GM23338 (cell line): Measurements from ENCODE around the gene ADAM11. TPM values are rescaled to one million over a fixed set of nuclear protein-coding genes. Genes with fewer than 3 reads are reported as not detected.

Experiments used
- ATAC-seq: fragments of 200-7000 bp; cut with Tn5 transposase; 3 replicates; pipeline ENCODE4 v1.9.1; 2020
- DNase-seq: peaks from one replicate; pipeline ENCODE4 v3.0.0-alpha.2; 2015; ENCODE audit warnings: low spot score
- H2AFZ ChIP-seq: fragments of 200-600 bp; sonication (generic); 2 replicates; pipeline ENCODE4 v1.8.0; 2016; ENCODE audit warnings: antibody characterized with exemption, mild to moderate bottlenecking, moderate library complexity
- H3F3A ChIP-seq: fragments of 200-600 bp; sonication (generic); replicated peaks from 2 replicates; pipeline ENCODE4 v1.8.0; 2017; ENCODE audit warnings: antibody characterized with exemption, mixed run types, low read depth
- H3K27ac ChIP-seq: fragments of 200-600 bp; sonication (generic); 2 replicates; pipeline ENCODE4 v1.6.1; 2016; ENCODE audit warnings: low read depth
- H3K27me3 ChIP-seq: fragments of 200-600 bp; sonication (generic); 2 replicates; pipeline ENCODE4 v1.8.0; 2016; ENCODE audit warnings: mild to moderate bottlenecking, mixed run types, moderate library complexity; ENCODE audit not compliant: insufficient read depth
- H3K36me3 ChIP-seq: fragments of 200-600 bp; sonication (generic); 2 replicates; pipeline ENCODE4 v1.8.0; 2016; ENCODE audit warnings: mild to moderate bottlenecking; ENCODE audit not compliant: insufficient read depth
- H3K4me1 ChIP-seq: fragments of 200-600 bp; sonication (generic); 2 replicates; pipeline ENCODE4 v1.8.0; 2016; ENCODE audit warnings: mild to moderate bottlenecking, moderate library complexity; ENCODE audit not compliant: insufficient read depth
- H3K4me2 ChIP-seq: fragments of 200-600 bp; sonication (generic); 2 replicates; pipeline ENCODE4 v1.7.1; 2017; ENCODE audit warnings: mixed run types
- H3K4me3 ChIP-seq: fragments of 200-600 bp; sonication (generic); 2 replicates; pipeline ENCODE4 v1.6.1; 2016; ENCODE audit warnings: mixed run types
- H3K79me2 ChIP-seq: fragments of 200-600 bp; sonication (generic); replicated peaks from 2 replicates; pipeline ENCODE4 v1.8.0; 2017; ENCODE audit warnings: mild to moderate bottlenecking; ENCODE audit not compliant: insufficient read depth
- H3K9me2 ChIP-seq: fragments of 200-600 bp; sonication (generic); 2 replicates; pipeline ENCODE4 v1.8.0; 2017; ENCODE audit not compliant: insufficient read depth
- H4K20me1 ChIP-seq: fragments of 200-600 bp; sonication (generic); replicated peaks from 2 replicates; pipeline ENCODE4 v1.8.0; 2017; ENCODE audit warnings: mild to moderate bottlenecking; ENCODE audit not compliant: insufficient read depth
- H3K27ac Mint-ChIP-seq: 2 replicates; pipeline ENCODE4 v1.8.0; 2020; ENCODE audit warnings: inconsistent platforms, mild to moderate bottlenecking, moderate library complexity, mixed read lengths
- H3K27me3 Mint-ChIP-seq: 3 replicates; pipeline ENCODE4 v1.8.0; 2022; ENCODE audit warnings: low read depth, mild to moderate bottlenecking, moderate library complexity, mixed read lengths, inconsistent platforms; ENCODE audit not compliant: insufficient read depth, poor library complexity
- H3K36me3 Mint-ChIP-seq: 3 replicates; pipeline ENCODE4 v1.8.0; 2021; ENCODE audit warnings: low read depth, mild to moderate bottlenecking, inconsistent platforms, moderate library complexity, mixed read lengths
- H3K4me1 Mint-ChIP-seq: 3 replicates; pipeline ENCODE4 v1.8.0; 2020; ENCODE audit warnings: mild to moderate bottlenecking, inconsistent platforms, mixed read lengths
- H3K4me3 Mint-ChIP-seq: 3 replicates; pipeline ENCODE4 v1.8.0; 2021; ENCODE audit warnings: moderate library complexity, mild to moderate bottlenecking, inconsistent platforms, mixed read lengths
- H3K9me3 Mint-ChIP-seq: 3 replicates; pipeline ENCODE4 v1.8.0; 2020; ENCODE audit warnings: moderate library complexity, mild to moderate bottlenecking, inconsistent platforms, mixed read lengths
- EZH2phosphoT487 ChIP-seq: fragments of 200-600 bp; sonication (generic); IDR thresholded peaks from one replicate; pipeline ENCODE4 v1.8.1; 2018; ENCODE audit warnings: antibody characterized with exemption; ENCODE audit not compliant: unreplicated experiment
- NANOG ChIP-seq: IDR thresholded peaks from 2 replicates; pipeline ENCODE4 v1.6.1; 2016; ENCODE audit warnings: antibody characterized with exemption, borderline replicate concordance
- POLR2AphosphoS5 ChIP-seq: IDR thresholded peaks from 2 replicates; pipeline ENCODE4 v1.6.1; 2016; ENCODE audit warnings: antibody characterized with exemption, low read depth
- STAT1 ChIP-seq: IDR thresholded peaks from one replicate; pipeline ENCODE4 v1.6.1; 2016; ENCODE audit warnings: antibody characterized with exemption; ENCODE audit not compliant: unreplicated experiment
- ZNF331 ChIP-seq: fragments of 250-450 bp; sonication (Bioruptor Pico); IDR thresholded peaks from 2 replicates; pipeline ENCODE4 v1.5.0; 2020; ENCODE audit warnings: low read depth, mild to moderate bottlenecking, moderate library complexity
- ZNF462 ChIP-seq: fragments of 250-450 bp; sonication (Bioruptor Pico); IDR thresholded peaks from 2 replicates; pipeline ENCODE4 v1.5.0; 2020; ENCODE audit warnings: mild to moderate bottlenecking, moderate library complexity
- polyA plus RNA-seq: library from polyadenylated mRNA; unstranded; fragments of >200 nt; fragmentation: Nextera tagmentation; extraction: Ambion mirVana; gene quantifications from 2 replicates; pipeline ENCODE4 v1.2.1, GENCODE V29; 2016
- total RNA-seq: library from RNA; depleted of rRNA; stranded (reverse); fragments of >200 nt; shearing (Covaris generic); gene quantifications from 2 replicates; pipeline ENCODE4 v1.2.3, GENCODE V29; 2014

Gene ADAM11
- total and polyA plus RNA-seq, 2 experiments from 2014 or later = 0.55 to 4.7 TPM

GRCh38 chr17:44767493-44767892, 8.7 kb downstream of the ADAM11 start:
- no peaks in the 10 kb centered on the region; the same call in 1 of the 2 replicates for H3F3A ChIP-seq
- H4K20me1 ChIP-seq = no peaks in the 10 kb centered on the region
- H3K4me3 ChIP-seq = no peak overlapping the region
- no peaks in the 10 kb centered on the region for H3K79me2 ChIP-seq
- H3K27ac ChIP-seq = no peak overlapping the region
- H3K36me3 ChIP-seq = no peaks in the 10 kb centered on the region
- no peaks in the 10 kb centered on the region for H3K9me3 Mint-ChIP-seq
- peaks cover 19% of the 10 kb centered on the region for H3K27me3 Mint-ChIP-seq
- DNase-seq = no peak
- H3K4me1 Mint-ChIP-seq = peaks cover 15% of the 10 kb centered on the region
- H3K9me2 ChIP-seq = no peaks in the 10 kb centered on the region
- TF ChIP-seq NANOG (no peak), EZH2phosphoT487 (no peak), STAT1 (no peak), POLR2AphosphoS5 (no peak), ZNF462 (no peak)
- no peaks in the 10 kb centered on the region for H3K36me3 Mint-ChIP-seq
- peak; percentile 14; the same call in 2 of the 3 replicates for ATAC-seq
- peaks cover 4% of the 10 kb centered on the region; the same call in 1 of the 2 replicates for H3K4me1 ChIP-seq
- no peaks in the 10 kb centered on the region for H3K27me3 ChIP-seq
- no peak overlapping the region for H3K4me2 ChIP-seq
- H3K27ac Mint-ChIP-seq = no peak overlapping the region
- no peak overlapping the region for H3K4me3 Mint-ChIP-seq
- H2AFZ ChIP-seq = no peak overlapping the region

- H3K36me3 Mint-ChIP-seq = no peaks in the 10 kb centered on the region
- H3K27me3 Mint-ChIP-seq = peaks cover 19% of the 10 kb centered on the region
- no peaks in the 10 kb centered on the region for H3K27me3 ChIP-seq
- DNase-seq (no peak), ATAC-seq (no peak)
- H3K9me2 ChIP-seq = no peaks in the 10 kb centered on the region
- H3K79me2 ChIP-seq = no peaks in the 10 kb centered on the region
- no peak overlapping the region for H3K27ac Mint-ChIP-seq
- TF ChIP-seq STAT1 (no peak), ZNF331 (no peak)
- no peak overlapping the region for H2AFZ ChIP-seq
- no peaks in the 10 kb centered on the region for H3F3A ChIP-seq
- 0 out of 2 replicates have a peak, but pooled peaks cover 3% of the 10 kb centered on the region for H4K20me1 ChIP-seq
- no peak overlapping the region for H3K4me3 ChIP-seq
- no peak overlapping the region for H3K4me2 ChIP-seq
- no peaks in the 10 kb centered on the region for H3K36me3 ChIP-seq
- H3K4me1 Mint-ChIP-seq = peaks cover 15% of the 10 kb centered on the region
- no peak overlapping the region for H3K27ac ChIP-seq
- H3K9me3 Mint-ChIP-seq = no peaks in the 10 kb centered on the region
- H3K4me1 ChIP-seq = peaks cover 4% of the 10 kb centered on the region; the same call in 1 of the 2 replicates
- no peak overlapping the region for H3K4me3 Mint-ChIP-seq
Observed at GRCh38 chr17:44768505-44769142, 9.8 kb downstream of the ADAM11 start.
